ENCODE measurements around the gene PRKAA1.

Gene PRKAA1

DNA sequence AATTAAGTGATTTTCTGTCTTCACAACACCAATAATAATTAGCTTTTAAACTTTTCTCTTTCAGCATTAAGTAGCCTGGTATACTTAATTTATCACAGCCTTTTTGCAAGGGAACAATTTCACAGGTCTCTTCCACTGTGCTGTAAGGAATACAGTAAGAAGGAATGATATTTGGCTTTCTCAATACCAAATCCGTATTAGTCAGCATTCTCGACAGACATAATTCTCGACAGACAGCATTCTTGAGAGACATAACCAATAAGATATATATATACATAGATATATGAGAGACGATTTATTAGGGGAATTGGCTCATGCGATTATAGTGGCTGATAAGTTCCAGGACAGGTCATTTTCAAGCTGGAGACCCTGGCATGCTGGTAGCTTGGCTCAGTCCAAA lies 18.0 kb downstream of the PRKAA1 start:
- no peak for DNase-seq (ENCODE audit: low read depth)

GRCh38 chr5:40779561-40779960 lies 18.6 kb downstream of the PRKAA1 start:
- no peak for DNase-seq (ENCODE audit: low read depth)

DNA sequence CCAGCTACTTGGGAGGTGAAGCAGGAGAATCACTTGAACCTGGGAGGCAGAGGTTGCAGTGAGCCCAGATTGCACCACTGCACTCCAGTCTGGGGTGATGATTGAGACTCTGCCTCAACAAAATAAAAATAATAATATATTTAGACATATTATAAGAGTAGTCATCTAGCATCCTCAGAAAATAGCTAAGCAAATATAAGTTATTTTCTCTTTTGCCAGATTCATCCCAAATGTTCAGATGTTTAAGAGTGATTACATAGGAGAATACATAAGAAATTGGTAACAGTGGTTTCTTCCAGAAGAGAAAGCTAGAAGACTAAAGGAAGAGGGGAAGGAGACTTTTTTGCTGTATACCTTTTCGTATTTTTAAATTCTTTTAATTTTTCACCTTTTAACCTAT lies 20.0 kb downstream of the PRKAA1 start:
- no peak for DNase-seq (ENCODE audit: low read depth)

- DNase-seq (ENCODE audit: low read depth) = no peak
Measured at GRCh38 chr5:40776658-40776977, 21.6 kb downstream of the PRKAA1 start.

DNA sequence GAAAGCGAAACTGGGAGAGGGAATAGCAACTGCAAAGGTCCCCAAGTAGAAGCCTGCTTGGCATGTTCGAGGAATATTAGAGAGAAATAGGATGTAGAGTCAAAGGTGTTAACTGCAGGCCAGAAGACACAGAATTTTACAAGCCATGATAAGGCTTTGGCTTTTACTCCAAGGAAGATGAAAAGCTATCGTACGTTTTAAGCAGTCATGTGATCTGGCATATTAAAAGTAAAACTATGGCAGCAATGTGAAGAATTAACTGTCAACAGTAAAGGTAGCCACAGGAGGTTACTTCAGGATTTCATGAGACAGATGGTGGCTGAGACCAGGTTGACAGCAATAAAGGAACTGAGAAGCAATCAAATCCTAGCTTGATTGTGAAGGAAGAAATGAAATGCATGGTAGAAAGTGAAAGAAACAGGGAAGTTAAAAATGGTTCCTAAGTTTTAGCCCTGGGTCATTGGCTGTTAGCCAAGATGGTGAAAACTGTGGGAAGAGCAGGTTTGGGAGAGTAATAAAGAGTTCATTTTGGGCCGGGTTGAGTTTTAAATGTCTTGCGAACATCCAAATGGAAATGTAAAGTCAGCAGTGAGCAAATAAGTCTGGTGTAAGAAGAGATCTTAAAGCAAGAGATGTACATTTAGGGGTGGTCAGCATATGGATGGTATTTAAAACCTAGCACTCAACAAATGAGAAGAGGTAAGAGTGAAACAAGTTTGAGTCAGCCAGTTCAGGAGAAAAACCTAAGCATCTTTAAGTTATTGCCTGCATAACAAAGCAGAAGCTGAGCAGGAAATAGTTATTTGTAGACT lies 22.1 kb downstream of the PRKAA1 start:
- DNase-seq (ENCODE audit: low read depth) = no peak

GRCh38 chr5:40775085-40775845 lies 22.9 kb downstream of the PRKAA1 start:
- DNase-seq (ENCODE audit: low read depth) = no peak

DNA sequence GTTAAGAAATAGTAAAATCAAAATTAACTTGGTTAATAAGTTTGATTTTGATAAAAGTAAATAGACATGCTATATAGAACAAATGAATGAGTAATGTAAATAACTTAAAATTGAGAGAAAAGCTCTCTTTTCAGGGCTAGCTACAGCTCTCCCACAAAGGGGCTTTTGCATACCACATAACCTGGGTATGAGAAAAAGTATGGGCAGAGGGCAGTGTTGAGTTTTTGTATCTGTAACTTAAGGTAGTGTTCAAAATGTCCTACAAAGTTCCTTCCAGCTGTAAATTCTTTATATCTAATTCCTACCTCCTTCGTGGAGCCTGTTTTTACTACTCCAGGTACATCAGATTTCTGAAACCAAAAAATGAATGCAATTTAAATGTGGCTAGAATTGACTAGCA lies 23.6 kb downstream of the PRKAA1 start:
- DNase-seq (ENCODE audit: low read depth) = no peak

DNA sequence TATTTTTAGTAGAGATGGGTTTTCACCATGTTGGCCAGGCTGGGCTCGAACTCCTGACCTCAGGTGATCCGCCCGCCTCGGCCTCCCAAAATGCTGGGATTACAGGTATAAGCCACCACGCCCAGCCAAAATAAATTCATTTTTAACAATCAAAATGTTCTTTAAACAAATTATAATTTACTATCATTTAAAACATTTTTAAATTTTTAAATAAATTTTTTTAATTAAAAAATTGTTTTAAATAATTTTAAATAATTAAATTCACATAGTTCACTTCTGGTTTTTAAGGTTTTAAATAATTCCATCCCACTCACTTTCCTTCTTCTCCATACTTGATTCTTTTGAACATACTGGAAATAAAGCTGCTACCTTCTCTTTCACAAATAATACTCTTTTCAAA lies 27.4 kb downstream of the PRKAA1 start:
- no peak for DNase-seq (ENCODE audit: low read depth)

GRCh38 chr5:40762705-40763104 lies 35.5 kb downstream of the PRKAA1 start:
- no peak for DNase-seq (ENCODE audit: low read depth)

- no peak for DNase-seq (ENCODE audit: low read depth)
Measured at GRCh38 chr5:40757400-40757799, 40.8 kb downstream of the PRKAA1 start.

DNA sequence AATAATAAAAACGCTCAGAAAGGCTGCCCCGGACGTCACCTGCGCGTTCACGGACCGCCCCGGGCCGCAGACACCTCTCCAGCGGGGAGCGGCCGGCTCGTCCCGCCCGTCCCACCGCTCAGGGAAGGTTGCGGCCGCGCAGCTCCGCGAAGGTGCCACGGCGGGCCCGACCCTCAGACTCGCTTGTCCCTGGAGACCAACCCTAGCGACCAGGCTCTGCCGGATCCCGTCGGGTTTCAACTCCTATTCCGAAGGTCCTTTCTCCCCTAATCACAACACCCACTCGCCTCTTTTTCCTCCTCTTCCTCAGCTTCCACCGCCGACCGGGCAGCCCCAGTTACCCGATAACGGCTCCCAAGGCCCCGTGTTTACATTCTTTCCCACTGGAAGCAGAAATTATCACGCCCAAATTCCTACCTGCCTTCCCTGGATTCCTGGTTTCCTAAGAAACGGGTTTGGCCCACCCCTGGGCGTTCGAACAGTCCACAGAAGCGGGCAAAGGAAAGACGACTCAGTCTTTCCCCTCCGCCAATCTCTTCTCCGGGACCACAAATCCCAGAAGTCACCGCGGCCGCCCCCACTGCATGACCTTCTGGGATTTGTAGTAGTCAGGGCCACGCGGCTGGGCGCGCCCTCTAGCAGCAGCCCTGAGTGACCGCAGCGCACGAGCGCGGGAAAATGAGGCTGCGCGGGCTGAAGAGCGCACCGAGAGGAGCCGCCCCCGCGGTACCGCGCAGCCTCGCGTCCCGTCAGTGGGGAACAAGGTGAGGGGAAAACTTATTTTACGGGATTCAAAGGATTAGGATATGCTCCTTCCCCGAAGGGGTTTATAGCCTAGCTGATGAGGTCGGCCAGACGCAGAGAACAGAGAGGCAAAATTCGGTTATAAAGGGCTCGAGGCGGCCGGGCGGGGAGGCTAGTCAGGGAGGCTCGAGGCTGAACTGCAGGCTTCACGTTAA lies 42.5 kb downstream of the PRKAA1 start, which contains the start of gene TTC33:
TSS of gene TTC33 (minus strand) at position 555 of the 959 bp plus-strand sequence. CDS start 8,943 bp downstream, outside the sequence.
- peak; percentile 94 for DNase-seq (ENCODE audit: low read depth)

GRCh38 chr5:40755093-40755406 lies 43.1 kb downstream of the PRKAA1 start:
- peak; percentile 29 for DNase-seq (ENCODE audit: low read depth)

DNA sequence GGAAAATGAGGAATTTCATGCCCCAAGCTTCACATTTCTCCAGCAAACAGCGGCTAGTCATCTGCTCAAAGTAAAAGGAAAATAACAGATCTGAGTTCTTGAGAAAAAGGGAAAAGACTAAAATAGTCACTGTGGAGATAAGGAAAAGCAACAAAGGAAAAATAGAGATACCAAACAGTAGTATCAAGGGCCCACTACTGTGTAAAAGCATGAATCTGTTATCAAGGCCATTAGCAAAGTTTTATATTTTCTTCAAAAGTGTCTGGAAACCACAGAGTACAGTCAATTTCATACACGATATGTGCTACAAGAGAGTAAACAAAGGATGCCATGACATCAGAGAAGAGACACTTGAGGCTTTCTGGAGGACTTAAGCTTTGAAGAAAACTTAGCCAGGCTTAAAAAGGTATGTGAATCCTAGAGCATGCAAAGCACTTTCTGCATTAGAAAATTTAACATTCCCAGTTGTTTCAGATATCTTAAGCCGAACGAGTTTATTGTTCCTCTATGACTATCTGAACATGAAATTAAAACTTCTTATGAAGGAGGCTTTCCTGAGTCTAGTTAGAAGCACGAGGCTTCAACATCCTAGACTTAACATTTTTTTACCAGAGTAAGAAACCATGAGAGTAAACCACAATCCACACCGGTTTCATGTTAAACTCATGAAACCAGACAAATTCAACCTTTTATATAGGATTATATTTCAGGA lies 43.6 kb downstream of the PRKAA1 start:
- no peak for DNase-seq (ENCODE audit: low read depth)

GRCh38 chr5:40746703-40747102 lies 51.5 kb downstream of the PRKAA1 start:
- DNase-seq (ENCODE audit: low read depth) = no peak

DNA sequence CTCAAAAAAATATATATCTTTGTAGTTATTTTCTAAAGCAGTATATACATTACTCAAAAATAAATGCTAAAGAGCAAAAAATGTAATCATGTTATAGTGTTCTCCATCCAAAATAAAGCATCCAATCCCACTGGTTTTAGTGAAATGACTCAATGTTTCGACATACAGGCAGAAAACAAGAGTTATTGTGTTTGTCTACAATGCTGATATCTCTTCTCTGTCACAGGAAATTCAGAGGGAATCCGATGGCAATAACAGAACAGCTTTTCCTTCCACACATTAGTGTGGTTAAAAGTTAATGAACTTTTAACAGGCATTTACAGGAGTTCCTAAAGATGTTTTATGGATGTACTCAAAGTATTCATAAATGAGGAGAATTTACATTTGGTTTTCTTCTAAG lies 54.4 kb downstream of the PRKAA1 start:
- DNase-seq (ENCODE audit: low read depth) = no peak

- no peak for DNase-seq (ENCODE audit: low read depth)
Measured at GRCh38 chr5:40738502-40738901, 59.7 kb downstream of the PRKAA1 start.

GRCh38 chr5:40736103-40736875 lies 61.9 kb downstream of the PRKAA1 start:
- no peak for DNase-seq (ENCODE audit: low read depth)

DNA sequence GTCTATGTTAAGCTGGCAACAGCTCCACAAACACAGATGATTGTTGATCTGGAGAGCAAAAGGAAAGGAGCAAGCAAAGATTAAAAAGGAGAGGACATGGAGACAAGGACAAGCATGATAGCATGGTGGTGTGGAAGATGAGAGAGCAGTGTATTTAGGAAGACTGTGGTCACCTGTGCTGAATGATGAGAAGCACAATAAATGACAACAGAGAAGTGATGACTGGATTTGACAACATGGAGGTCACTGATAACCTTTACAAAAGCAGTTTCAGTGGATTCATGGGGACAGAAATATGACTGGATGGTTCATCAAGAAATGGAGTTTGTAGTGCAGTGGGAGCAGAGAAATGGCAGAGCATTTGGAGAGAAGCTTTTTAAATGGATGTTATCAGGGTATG lies 62.6 kb downstream of the PRKAA1 start:
- no peak for DNase-seq (ENCODE audit: low read depth)

DNA sequence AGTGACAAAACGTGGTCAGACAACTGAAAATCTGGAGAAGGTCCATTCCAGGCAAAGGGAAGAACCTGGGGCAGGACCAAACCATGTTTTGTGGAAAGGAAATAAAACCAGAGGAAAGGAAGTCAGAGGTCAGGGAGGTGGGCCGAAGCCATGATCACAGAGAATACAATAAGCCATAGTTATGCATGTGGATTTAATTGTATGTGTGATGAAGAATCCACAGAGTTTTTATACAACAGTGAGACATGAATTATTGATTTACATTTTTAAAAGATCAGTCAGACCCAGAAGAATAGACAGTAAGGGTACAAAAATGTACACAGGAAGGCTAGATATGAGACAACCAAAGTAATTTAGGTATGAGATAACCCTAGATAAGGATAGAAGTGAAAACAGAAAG lies 63.2 kb downstream of the PRKAA1 start:
- no peak for DNase-seq (ENCODE audit: low read depth)

GRCh38 chr5:40733879-40734563 lies 64.2 kb downstream of the PRKAA1 start:
- DNase-seq (ENCODE audit: low read depth) = no peak

Measured in stimulated activated CD8-positive, alpha-beta memory T cell treated with anti-CD3 and anti-CD28 coated beads, Interleukin-4, amount 100 ng/mL, for 24 hours (primary cell).